ENCODE measurements around the gene RASGRF1. TPM values are rescaled to one million over a fixed set of nuclear protein-coding genes. Genes with fewer than 3 reads are reported as not detected.

Gene RASGRF1
- total and polyA plus RNA-seq, 7 donors = 0.03 to 0.05 TPM; not detected in 5

DNA sequence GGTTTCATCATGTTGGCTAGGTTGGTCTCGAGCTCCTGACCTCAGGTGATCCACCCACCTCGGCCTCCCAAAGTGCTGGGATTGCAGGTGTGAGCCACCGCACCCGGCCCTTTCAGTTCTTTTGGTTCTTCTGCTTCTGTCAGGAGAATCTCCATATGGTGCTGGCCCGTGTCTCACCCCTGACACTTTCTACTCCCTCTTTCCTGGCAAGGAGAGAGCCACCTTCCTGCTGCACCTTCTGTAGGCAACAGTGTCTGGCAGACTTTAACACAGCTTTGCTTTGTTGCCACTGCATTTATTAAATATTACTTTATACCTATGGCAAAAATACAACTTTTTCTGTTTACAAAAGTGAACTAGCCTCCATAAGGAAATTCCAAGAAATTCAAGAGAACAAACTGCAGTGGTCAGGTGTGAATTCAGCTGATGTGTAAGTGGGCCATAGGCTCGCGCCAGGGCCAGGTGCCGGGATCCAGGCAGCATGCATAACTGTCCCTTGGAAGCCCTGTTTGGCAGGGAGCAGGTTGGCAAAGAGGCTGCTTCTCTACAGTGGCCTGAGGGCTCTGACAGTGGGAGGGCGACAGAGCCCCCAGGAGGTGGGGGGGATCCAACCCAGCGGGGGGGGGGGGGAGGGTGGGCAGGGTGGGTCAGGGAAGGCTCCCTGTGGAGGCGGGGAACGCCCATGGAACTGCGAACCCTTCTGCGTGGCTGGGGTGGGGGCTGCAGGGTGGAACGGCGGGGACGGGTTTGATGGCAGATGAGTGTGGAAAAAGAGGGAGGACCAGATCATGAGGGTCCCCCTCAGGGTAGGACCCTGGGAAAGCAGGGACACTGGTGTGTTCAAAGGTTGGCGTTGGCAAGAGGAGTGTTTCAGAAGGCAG, 166.9 kb downstream of the RASGRF1 start:
- Histone ChIP-seq H3K27me3 (ENCODE audit: insufficient read depth in 3 of 3, low read length in 2 of 3) (no peaks in the 10 kb centered on the region), H3K27ac (no peak overlapping the region), H3K36me3 (ENCODE audit: insufficient read depth in 1 of 2, low read depth in 1 of 2) (peaks cover 6 to 85% of the 10 kb centered on the region in 2 donors), H3K4me3 (no peak overlapping the region), H3K9me3 (no peaks in the 10 kb centered on the region), H3K4me1 (no peaks in the 10 kb centered on the region)
- DNase-seq (no peak), ATAC-seq (no peak)
- WGBS, 3 donors = 86 to 91% (median 90%) methylated on average over 16 to 18 of the region's 18 CpGs
- TF ChIP-seq, protein P1, sequence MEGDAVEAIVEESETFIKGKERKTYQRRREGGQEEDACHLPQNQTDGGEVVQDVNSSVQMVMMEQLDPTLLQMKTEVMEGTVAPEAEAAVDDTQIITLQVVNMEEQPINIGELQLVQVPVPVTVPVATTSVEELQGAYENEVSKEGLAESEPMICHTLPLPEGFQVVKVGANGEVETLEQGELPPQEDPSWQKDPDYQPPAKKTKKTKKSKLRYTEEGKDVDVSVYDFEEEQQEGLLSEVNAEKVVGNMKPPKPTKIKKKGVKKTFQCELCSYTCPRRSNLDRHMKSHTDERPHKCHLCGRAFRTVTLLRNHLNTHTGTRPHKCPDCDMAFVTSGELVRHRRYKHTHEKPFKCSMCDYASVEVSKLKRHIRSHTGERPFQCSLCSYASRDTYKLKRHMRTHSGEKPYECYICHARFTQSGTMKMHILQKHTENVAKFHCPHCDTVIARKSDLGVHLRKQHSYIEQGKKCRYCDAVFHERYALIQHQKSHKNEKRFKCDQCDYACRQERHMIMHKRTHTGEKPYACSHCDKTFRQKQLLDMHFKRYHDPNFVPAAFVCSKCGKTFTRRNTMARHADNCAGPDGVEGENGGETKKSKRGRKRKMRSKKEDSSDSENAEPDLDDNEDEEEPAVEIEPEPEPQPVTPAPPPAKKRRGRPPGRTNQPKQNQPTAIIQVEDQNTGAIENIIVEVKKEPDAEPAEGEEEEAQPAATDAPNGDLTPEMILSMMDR (IDR thresholded peaks at IDR 0.05) = no peak
- intact Hi-C loops (cut with DNase I) = no loop called here

DNA sequence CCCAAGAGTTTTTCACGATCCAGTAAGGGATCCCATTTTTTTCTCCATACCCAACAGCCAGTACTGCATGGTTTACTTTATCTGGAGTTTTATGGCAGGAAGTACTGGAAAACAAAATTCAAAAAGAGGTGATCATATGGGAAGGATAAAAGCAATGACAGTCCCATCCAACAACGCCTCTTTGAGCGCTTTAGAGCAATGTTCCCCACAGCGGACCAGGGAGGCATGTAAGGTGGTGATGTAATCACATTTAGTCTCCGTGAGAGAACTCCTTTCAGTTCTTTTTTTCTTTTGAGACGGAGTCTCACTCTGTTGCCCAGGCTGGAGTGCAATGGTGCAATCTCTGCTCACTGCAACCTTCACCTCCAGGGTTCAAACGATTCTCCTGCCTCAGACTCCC, 167.6 kb downstream of the RASGRF1 start:
- intact Hi-C loops (cut with DNase I) = no loop called here
- Histone ChIP-seq H3K4me3 (no peak overlapping the region), H3K27ac (no peak overlapping the region)

DNA sequence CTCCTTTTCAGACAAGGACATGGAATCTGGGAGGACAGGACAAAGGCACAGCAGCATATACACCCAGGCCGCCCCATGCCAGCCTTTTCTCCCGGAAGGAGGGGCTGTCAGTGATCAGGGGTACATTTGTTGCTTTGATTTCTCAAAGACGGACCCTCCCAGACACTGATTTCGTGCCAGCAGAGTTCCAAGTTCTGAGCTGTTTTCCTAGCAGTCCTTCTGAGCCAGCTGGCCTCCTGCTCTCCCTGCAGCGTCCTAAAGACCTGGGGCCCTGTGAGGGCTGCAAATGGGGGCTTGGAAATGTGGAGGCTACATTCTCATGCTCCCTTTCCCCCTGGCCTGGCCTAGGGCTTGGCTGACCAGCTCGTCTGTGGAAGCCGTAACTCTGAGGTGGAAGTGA, 168.1 kb downstream of the RASGRF1 start:
- DNase-seq = no peak
- H3K4me3 ChIP-seq = no peak overlapping the region
- no peak overlapping the region for H3K27ac ChIP-seq
- H3K4me1 ChIP-seq = no peaks in the 10 kb centered on the region
- intact Hi-C loops (cut with DNase I) = no loop called here
- TF ChIP-seq, protein P1 (IDR thresholded peaks at IDR 0.05) = no peak
- no peaks in the 10 kb centered on the region for H3K9me3 ChIP-seq
- ATAC-seq = no peak
- H3K36me3 ChIP-seq (ENCODE audit: insufficient read depth in 1 of 2, low read depth in 1 of 2) = peaks cover 6 to 88% of the 10 kb centered on the region in 2 donors
- WGBS, 3 donors = 75 to 79% (median 78%) methylated on average over 7 of the region's 7 CpGs
- H3K27me3 ChIP-seq (ENCODE audit: insufficient read depth in 3 of 3, low read length in 2 of 3) = no peaks in the 10 kb centered on the region

More for the DNA sequence above, 167.6 kb downstream of the RASGRF1 start:
- ATAC-seq (no peak), DNase-seq (no peak)
- no peaks in the 10 kb centered on the region for H3K27me3 ChIP-seq (ENCODE audit: insufficient read depth in 3 of 3, low read length in 2 of 3)
- no peaks in the 10 kb centered on the region for H3K9me3 ChIP-seq
- 78 to 84% (median 79%) methylated on average over 7 of the region's 7 CpGs for WGBS, 3 donors
- TF ChIP-seq, protein P1 (IDR thresholded peaks at IDR 0.05) = no peak
- peaks cover 6 to 91% of the 10 kb centered on the region in 2 donors for H3K36me3 ChIP-seq (ENCODE audit: insufficient read depth in 1 of 2, low read depth in 1 of 2)
- no peaks in the 10 kb centered on the region for H3K4me1 ChIP-seq

DNA sequence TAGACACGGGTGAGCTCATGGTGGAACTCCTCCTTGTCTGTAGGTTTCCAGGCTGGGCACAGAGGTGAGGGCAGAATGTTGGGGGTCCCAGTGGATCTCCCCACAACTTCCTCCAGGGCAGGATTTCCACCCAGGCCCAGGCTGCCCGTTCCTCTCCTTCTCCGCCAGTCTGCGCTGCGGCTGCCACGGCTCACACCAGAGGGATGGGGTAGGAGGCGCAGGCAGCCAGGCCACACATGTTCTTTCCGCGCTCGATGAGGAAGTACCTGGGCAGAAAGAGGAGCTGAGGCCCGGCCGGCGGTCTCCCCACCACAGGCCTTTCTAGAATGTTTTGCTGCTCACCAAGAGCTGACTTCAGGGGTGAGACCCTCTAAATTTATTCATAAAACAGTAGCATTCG, 168.6 kb downstream of the RASGRF1 start:
- no peak overlapping the region for H3K27ac ChIP-seq
- no peaks in the 10 kb centered on the region for H3K9me3 ChIP-seq
- no peak overlapping the region for H3K4me3 ChIP-seq
- no peak for ATAC-seq
- H3K36me3 ChIP-seq (ENCODE audit: insufficient read depth in 1 of 2, low read depth in 1 of 2) = peaks cover 6 to 82% of the 10 kb centered on the region in 2 donors
- 92 to 96% (median 93%) methylated on average over 14 of the region's 14 CpGs for WGBS, 3 donors
- no peak for DNase-seq
- intact Hi-C loops (cut with DNase I) = no loop called here
- H3K27me3 ChIP-seq (ENCODE audit: insufficient read depth in 3 of 3, low read length in 2 of 3) = no peaks in the 10 kb centered on the region
- no peaks in the 10 kb centered on the region for H3K4me1 ChIP-seq
- TF ChIP-seq, protein P1 (IDR thresholded peaks at IDR 0.05) = no peak
